SW480 (cell line): ENCODE data around the gene EXOC3.

ENCODE experiments used
- DNase-seq: peaks from one replicate; pipeline ENCODE4 v3.0.0-alpha.2; 2016; ENCODE audit warnings: low spot score

The EXOC3 gene

GRCh38 chr5:439181-439580 lies 3.8 kb upstream of the EXOC3 start:
- no peak for DNase-seq

GRCh38 chr5:439636-440035 lies 3.3 kb upstream of the EXOC3 start:
- DNase-seq: no peak

- DNase-seq: no peak
Observed at GRCh38 chr5:440401-441201, 2.4 kb upstream of the EXOC3 start.

DNA sequence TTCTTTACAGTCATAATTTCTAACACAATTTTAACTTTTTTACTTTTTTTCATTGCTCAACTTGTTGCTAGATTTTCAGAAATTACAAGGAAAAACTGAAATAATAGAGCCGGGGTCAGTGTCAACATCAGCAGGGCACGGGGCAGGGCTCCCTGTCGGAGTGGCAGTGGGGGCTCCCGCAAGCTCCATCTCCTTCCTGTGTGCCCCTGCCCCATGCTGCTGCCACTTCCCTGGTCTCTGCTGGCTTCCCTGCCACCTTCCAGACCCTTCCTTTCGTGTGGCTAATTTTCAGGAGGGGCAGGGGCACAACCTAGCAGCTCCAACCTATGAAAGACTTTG lies 1.0 kb upstream of the EXOC3 start:
- no peak for DNase-seq

DNA sequence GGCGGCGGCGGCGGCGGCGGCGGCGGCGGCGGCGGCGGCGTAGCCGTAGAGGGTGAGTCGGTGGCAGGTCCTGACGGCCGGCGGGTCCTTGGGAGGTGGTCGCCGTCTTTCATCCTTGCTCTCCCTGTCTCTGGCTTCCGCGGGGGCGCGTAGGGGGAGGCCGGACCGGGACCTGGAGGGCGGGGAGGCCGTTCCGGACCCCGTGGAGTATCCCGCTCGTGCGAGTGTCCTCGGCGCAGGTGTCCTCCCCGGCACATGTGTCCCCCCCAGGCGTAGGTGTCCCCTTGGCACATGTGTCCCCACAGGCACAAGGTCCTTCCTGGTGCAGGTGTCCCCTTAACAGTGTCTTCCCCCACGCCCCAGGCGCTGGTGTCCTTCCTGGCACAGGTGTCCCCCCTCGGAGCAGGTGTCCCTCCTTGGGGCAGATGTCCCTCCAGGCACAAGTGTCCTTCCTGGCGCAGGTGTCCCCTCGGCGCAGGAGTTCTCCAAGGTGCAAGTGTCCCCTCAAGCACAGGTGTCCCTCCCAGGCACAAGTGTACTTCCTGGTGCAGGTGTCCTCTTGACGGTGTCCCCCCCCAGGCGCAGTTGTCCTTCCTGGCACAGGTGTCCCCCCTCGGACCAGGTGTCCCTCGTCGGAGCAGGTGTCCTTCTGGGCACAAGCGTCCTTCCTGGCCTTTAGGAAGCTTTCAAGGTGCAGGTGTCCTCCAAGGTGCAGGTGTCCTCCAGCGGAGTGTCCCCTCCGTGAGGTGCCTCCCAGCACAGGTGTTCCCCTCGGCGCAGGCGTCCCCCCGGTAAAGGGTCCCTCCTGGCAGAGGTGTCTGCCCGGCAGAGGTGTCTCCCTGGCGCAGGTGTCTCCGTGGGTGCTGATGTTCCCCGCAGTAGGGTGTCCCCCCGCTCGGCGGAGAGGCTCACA lies 519 bp downstream of the EXOC3 start:
- peak; percentile 36 for DNase-seq

- DNase-seq: no peak
Observed at GRCh38 chr5:444226-444625, 1.2 kb downstream of the EXOC3 start.

DNA sequence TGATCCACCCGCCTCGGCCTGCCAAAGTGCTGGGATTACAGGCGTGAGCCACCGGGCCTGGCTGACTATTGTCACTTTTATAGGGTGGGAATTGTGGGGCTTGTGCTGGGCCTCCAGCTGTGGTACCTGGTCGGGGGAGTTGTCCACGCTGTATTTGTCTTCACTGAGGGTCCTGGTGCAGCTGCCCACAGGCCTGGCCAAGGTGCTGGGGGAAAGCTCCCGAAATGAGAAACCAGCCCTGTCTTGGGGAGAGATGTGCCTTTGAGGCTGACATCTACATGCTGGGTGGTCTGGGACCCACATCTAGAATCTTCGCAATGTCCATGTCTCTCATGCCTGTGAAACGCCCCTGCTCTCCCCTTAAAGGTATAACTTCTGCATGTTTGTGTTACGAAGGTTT lies 2.6 kb downstream of the EXOC3 start:
- no peak for DNase-seq

DNA sequence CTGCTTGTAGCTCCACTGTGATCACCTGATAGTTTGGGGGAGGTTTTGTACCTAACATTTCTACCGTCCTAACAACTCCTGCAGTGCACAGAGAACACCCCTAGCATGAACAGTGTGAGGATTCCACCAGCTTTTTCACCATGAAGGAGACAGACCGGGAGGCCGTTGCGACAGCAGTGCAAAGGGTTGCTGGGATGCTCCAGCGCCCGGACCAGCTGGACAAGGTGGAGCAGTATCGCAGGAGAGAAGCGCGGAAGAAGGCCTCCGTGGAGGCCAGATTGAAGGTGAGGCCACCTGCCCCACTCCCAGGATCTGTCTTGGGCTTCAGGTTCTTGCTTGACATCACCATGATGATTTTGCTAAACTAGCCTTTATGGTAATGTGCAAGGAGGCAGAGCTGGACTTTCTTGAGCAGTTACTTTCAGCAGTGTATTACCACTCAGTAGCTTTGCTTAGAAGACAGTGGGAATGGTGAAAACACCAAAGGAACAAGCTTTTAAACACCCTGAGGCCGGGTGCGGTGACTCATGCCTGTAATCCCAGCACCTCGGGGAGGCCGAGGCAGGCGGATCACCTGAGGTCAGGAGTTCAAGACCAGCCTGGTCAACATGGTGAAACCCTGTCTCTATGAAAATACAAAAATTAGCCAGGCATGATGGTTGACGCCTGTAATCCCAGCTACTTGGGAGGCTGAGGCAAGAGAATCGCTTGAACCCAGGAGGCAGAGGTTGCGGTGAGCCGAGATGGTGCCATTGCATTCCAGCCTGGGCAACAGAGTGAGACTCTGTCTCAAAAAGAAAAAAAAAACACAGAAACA lies 3.3 kb downstream of the EXOC3 start:
- DNase-seq: no peak

GRCh38 chr5:446883-447263 lies 3.9 kb downstream of the EXOC3 start:
- peak; percentile 69 for DNase-seq

DNA sequence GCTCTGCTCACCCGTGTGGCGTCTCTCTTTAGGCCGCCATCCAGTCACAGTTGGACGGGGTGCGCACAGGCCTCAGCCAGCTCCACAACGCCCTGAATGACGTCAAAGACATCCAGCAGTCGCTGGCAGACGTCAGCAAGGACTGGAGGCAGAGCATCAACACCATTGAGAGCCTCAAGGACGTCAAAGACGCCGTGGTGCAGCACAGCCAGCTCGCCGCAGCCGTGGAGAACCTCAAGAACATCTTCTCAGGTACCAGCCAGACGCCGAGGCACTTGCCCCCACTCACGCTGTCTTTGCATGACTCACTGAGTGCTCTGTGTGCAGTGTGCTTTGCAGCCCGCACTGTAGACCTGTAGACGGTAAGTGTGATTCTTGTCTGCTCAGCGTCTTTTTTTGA lies 4.5 kb downstream of the EXOC3 start:
- DNase-seq: no peak

DNA sequence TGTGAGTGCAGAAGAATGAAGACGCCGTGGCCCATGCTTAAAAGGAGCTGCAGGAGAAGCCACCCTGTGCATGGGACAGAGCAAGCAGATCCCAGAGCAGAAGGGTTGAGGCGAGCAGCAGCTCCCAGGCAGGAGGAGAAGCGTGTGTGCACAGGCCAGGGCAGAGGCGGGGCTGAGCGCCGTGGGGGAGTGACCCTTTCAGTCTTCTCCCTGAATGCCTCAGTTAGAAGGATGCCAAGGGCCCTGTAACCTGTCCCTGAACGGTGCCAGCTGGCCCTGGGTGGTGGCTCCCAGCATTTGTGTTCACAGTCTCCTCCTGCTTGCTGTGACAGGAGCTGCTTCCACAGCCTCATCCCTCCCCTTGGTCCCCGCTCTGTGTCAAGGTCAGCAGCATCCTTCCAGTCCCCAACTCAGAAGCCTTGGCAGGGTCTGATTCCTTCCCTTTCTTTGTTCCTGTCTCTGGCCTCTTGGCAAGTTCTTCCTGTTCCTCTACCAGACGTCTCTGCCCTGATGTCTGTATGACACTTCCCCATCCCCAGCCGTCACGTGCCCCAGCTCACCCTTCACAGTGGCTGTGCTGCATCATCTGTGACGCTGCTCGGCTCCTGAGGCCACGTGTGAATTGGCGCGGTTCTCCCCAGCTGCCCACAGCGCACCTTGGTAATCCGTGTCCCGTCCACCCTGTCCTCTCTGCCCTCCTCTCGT lies 5.2 kb downstream of the EXOC3 start:
- DNase-seq: no peak

DNA sequence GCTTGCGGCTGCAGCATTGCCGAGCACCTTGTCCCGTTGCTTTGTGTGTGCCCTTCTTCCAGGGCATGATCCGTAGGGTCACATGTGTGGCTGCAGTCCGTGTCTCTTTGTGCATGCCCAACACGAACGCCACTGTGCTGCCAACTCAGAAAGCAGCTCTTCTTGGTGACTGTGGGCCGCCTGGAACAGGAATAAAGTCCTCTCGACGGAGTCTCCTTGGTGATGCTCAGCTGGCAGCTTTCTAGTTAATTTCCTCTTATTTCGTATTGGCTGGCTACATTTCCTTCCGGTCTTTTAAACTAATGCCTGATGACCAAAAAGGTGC lies 5.8 kb downstream of the EXOC3 start:
- no peak for DNase-seq

DNA sequence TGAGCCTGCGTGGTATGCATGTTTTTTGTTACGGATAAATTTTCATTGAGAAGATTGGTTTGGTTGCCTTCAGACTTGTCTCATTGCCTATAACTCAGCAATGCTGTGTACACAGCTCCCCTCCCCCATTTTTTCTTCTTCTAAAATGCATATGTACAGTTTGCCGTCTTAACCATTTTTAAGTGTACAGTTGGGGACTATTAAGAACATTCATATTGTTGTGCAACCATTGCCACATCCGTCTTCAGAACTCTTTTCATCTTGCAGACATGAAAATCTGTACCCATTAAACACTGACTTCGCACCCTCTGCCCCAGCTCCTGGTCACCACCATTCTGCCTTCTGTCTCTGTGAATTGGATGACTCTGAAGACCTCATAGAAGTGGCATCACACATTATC lies 6.2 kb downstream of the EXOC3 start:
- DNase-seq: no peak

- DNase-seq: no peak
Observed at GRCh38 chr5:451587-452458, 8.8 kb downstream of the EXOC3 start.

GRCh38 chr5:452978-453710 lies 10.2 kb downstream of the EXOC3 start:
- DNase-seq: no peak

- DNase-seq: no peak
Observed at GRCh38 chr5:453725-454481, 10.9 kb downstream of the EXOC3 start.

- no peak for DNase-seq
Observed at GRCh38 chr5:454936-455335, 12.0 kb downstream of the EXOC3 start.

- no peak for DNase-seq
Observed at GRCh38 chr5:455806-456205, 12.8 kb downstream of the EXOC3 start.

GRCh38 chr5:456351-457194 lies 13.6 kb downstream of the EXOC3 start:
- DNase-seq: no peak
